Upper lobe of left lung (tissue), 4 donors: ENCODE results near the gene NAA50.

Source experiments
- CTCF ChIP-seq, 6 experiments: fragments of 450-650 bp in 4 of 6; fragments of 200-600 bp in 2 of 6; sonication (generic) in 2 of 6; IDR thresholded peaks; one replicate each; pipeline ENCODE4 v1.5.1; 2016 to 2019; ENCODE audit warnings: antibody characterized with exemption in 6 of 6
- POLR2A ChIP-seq, 4 donors: fragments of 450-650 bp; IDR thresholded peaks; one replicate each; pipeline ENCODE4 v1.5.1; 2016 to 2017; ENCODE audit warnings: antibody characterized with exemption in 4 of 4, mild to moderate bottlenecking in 2 of 4

DNA sequence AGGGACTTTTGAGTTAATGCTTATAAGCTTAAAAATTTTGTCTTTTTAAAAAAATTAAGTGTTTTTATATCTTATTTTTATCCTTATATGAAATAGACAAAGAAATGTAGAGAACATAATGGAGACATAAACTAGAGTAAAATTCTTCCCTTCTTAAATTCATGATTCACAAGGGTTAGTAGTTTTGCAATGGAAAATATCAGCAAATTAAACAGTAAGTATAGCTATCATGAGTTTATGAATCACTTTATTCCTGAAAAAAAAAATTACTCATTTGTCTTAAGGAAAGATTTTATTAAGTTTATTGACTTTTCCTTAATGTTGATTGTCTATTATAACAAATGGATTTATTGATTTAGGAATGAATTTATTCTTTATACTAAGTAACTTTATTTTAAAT, 5.1 kb upstream of the NAA50 start:
- no peak for TF ChIP-seq CTCF (IDR thresholded peaks at IDR 0.05)
- no peak for TF ChIP-seq POLR2A (IDR thresholded peaks at IDR 0.05)
